ENCODE results near the gene TNFAIP8. TPM values are rescaled to one million over a fixed set of nuclear protein-coding genes. Genes with fewer than 3 reads are reported as not detected.
A peak's percentile ranks its signal among the peaks of the same experiment; 100 is the strongest.

Gene TNFAIP8
- total RNA-seq, 2 experiments from 2014 or later, result 135 to 141 TPM

DNA sequence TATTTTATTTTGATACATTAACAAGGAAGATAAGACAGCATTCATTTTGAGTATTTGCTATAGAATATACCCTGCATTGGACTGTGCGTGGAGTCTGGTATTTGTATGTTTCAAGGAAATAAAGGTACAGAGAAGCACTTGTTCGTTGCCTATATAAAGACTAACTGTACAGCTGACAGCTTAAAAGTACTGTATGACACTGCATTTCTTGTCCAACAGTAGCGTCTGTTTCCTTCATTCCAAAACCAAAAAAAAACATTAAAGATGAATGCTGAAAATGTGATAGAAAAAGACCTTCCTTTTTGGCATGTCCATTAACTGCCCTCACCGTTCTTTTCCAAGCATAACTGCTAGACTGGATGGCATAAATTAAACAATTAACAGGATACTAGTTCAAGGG, 15.3 kb downstream of the TNFAIP8 start:
- DNase-seq (no peak), ATAC-seq (no peak)
- CTCF ChIA-PET, result interaction anchor here (0.8 to 5.1 kb wide), 6 partner anchors 9 to 56 kb away, joined by 3 to 23 read pairs (median 4); no protein-coding TSS in a partner anchor
- Mint-ChIP-seq H3K36me3 (ENCODE audit: low read depth) (peaks cover 64% of the 10 kb centered on the region), H3K4me1 (ENCODE audit: low read depth) (peaks cover 74% of the 10 kb centered on the region), H3K27ac (peak overlapping the region; percentile 99), H3K9me3 (no peaks in the 10 kb centered on the region), H3K4me3 (peak overlapping the region; percentile 14), H3K27me3 (no peaks in the 10 kb centered on the region)
- POLR2A ChIA-PET, result interaction anchor here (1.3 to 12.8 kb wide), 2 partner anchors 15 to 28 kb away, joined by 3 to 147 read pairs; no protein-coding TSS in a partner anchor
- TF ChIP-seq, protein P1, sequence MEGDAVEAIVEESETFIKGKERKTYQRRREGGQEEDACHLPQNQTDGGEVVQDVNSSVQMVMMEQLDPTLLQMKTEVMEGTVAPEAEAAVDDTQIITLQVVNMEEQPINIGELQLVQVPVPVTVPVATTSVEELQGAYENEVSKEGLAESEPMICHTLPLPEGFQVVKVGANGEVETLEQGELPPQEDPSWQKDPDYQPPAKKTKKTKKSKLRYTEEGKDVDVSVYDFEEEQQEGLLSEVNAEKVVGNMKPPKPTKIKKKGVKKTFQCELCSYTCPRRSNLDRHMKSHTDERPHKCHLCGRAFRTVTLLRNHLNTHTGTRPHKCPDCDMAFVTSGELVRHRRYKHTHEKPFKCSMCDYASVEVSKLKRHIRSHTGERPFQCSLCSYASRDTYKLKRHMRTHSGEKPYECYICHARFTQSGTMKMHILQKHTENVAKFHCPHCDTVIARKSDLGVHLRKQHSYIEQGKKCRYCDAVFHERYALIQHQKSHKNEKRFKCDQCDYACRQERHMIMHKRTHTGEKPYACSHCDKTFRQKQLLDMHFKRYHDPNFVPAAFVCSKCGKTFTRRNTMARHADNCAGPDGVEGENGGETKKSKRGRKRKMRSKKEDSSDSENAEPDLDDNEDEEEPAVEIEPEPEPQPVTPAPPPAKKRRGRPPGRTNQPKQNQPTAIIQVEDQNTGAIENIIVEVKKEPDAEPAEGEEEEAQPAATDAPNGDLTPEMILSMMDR (IDR thresholded peaks at IDR 0.05), result no peak
- intact Hi-C loops (cut with micrococcal nuclease), result no loop called here

DNA sequence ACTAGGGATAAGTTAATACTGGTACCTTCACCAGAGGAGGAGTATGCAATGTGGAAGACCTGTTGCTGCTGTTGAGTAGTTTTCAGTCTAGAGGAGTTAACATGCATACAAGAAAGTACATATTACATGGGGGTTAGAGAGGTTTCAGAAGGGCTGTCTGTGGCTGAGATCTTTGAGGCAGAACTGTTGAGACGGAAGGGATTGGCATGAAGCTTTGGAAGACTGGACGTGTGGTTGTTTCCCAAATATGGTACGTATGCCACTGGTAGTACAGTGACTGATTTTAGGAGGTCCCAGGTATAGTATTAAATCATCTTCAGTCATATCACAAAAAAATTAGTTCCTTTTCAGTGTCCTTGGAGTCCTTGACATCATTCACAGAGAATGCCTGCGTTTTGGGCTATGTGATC, 17.6 kb downstream of the TNFAIP8 start:
- ATAC-seq (no peak), DNase-seq (no peak)
- intact Hi-C loops (cut with micrococcal nuclease), result no loop called here
- TF ChIP-seq, protein P1 (IDR thresholded peaks at IDR 0.05), result no peak
- H3K4me3 Mint-ChIP-seq, result no peak overlapping the region
- peak overlapping the region; percentile 54 for H3K27ac Mint-ChIP-seq
- CTCF ChIA-PET, result interaction anchor here (1.2 to 2.2 kb wide), 4 partner anchors 13 to 106 kb away, joined by 3 to 8 read pairs (median 6); no protein-coding TSS in a partner anchor
- no peaks in the 10 kb centered on the region for H3K9me3 Mint-ChIP-seq
- peaks cover 72% of the 10 kb centered on the region for H3K4me1 Mint-ChIP-seq (ENCODE audit: low read depth)
- POLR2A ChIA-PET, result interaction anchor here (0.7 to 3.2 kb wide), 8 partner anchors 8 to 83 kb away, joined by 3 to 19 read pairs (median 5); no protein-coding TSS in a partner anchor
- H3K27me3 Mint-ChIP-seq, result no peaks in the 10 kb centered on the region
- H3K36me3 Mint-ChIP-seq (ENCODE audit: low read depth), result peaks cover 67% of the 10 kb centered on the region

- ChIA-PET POLR2A (interaction anchor here (0.7 to 3.2 kb wide), 4 partner anchors 17 to 148 kb away, joined by 3 to 19 read pairs (median 3); no protein-coding TSS in a partner anchor), CTCF (interaction anchor here (0.7 to 1.4 kb wide), 4 partner anchors 18 to 39 kb away, joined by 3 to 4 read pairs (median 3); no protein-coding TSS in a partner anchor)
- H3K9me3 Mint-ChIP-seq, result no peaks in the 10 kb centered on the region
- peaks cover 72% of the 10 kb centered on the region for H3K4me1 Mint-ChIP-seq (ENCODE audit: low read depth)
- H3K27me3 Mint-ChIP-seq, result no peaks in the 10 kb centered on the region
- DNase-seq (no peak), ATAC-seq (no peak)
- peaks cover 66% of the 10 kb centered on the region for H3K36me3 Mint-ChIP-seq (ENCODE audit: low read depth)
- peak overlapping the region; percentile 71 for H3K27ac Mint-ChIP-seq
- TF ChIP-seq, protein P1 (IDR thresholded peaks at IDR 0.05), result no peak
- H3K4me3 Mint-ChIP-seq, result no peak overlapping the region
- intact Hi-C loops (cut with micrococcal nuclease), result no loop called here
These were observed 19.1 kb downstream of the TNFAIP8 start for GRCh38 chr5:119374901-119375300.

- intact Hi-C loops (cut with micrococcal nuclease), result no loop called here
- TF ChIP-seq, protein P1 (IDR thresholded peaks at IDR 0.05), result no peak
- Mint-ChIP-seq H3K27me3 (no peaks in the 10 kb centered on the region), H3K9me3 (no peaks in the 10 kb centered on the region), H3K36me3 (ENCODE audit: low read depth) (peaks cover 67% of the 10 kb centered on the region), H3K4me3 (no peak overlapping the region), H3K27ac (peak overlapping the region; percentile 76), H3K4me1 (ENCODE audit: low read depth) (peaks cover 72% of the 10 kb centered on the region)
- ChIA-PET CTCF (interaction anchor here (0.7 to 4.0 kb wide), 3 partner anchors 8 to 61 kb away, joined by 3 to 28 read pairs (median 4); no protein-coding TSS in a partner anchor), POLR2A (interaction anchor here (0.9 to 5.5 kb wide), 5 partner anchors 10 to 102 kb away, joined by 3 to 71 read pairs (median 6); no protein-coding TSS in a partner anchor)
- DNase-seq, result no peak
- no peak for ATAC-seq
These were observed 21.2 kb downstream of the TNFAIP8 start for GRCh38 chr5:119377066-119377465.

DNA sequence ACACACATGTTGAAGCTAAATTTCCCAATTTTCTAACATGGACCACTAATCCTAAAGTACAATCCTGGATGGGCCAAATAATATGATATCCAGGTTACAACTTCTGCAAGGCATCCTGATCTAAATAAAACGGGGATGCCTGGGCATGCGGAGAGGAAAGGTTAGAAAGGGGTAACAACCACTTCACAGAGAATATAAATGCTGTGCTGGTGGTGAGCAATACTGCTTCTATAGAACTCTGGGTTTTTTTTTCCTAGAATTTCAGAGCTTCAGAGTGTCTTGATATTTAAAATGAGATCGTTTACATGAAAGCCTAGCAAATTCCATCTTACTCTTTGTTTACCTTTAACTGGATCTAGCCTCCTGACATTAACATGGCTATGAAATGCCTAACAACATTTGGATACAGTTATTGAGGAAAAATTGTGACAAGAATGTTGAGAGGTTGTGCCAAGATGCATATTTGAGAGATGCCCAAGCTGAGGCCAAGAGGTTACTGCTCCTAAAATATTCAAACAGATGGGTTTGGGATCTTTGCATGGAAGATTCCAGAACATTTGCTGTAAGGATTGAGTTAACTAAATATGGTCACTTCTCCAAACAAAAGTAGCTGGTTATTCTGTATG, 22.4 kb downstream of the TNFAIP8 start:
- intact Hi-C loops (cut with micrococcal nuclease), result no loop called here
- ChIA-PET POLR2A (interaction anchor here (1.0 to 5.5 kb wide), 15 partner anchors 11 to 106 kb away, joined by 3 to 71 read pairs (median 6); no protein-coding TSS in a partner anchor), CTCF (interaction anchor here (0.9 to 4.0 kb wide), 4 partner anchors 34 to 44 kb away, joined by 3 to 28 read pairs (median 3); no protein-coding TSS in a partner anchor)
- peak overlapping the region; percentile 27 for H3K4me3 Mint-ChIP-seq
- ATAC-seq, result peak; percentile 57
- no peak for DNase-seq
- no peaks in the 10 kb centered on the region for H3K9me3 Mint-ChIP-seq
- H3K27ac Mint-ChIP-seq, result peak overlapping the region; percentile 93
- peaks cover 78% of the 10 kb centered on the region for H3K4me1 Mint-ChIP-seq (ENCODE audit: low read depth)
- TF ChIP-seq, protein P1 (IDR thresholded peaks at IDR 0.05), result no peak
- no peaks in the 10 kb centered on the region for H3K27me3 Mint-ChIP-seq
- peaks cover 64% of the 10 kb centered on the region for H3K36me3 Mint-ChIP-seq (ENCODE audit: low read depth)

Data from activated CD8-positive, alpha-beta T cell treated with anti-CD3 and anti-CD28 coated beads for 36 hours (primary cell).